Body of pancreas (tissue), 4 donors: ENCODE measurements around the gene FAM240A.

Source experiments
- CTCF ChIP-seq, 7 experiments: fragments of 450-650 bp in 4 of 7; fragments of 200-600 bp in 3 of 7; sonication (generic) in 3 of 7; IDR thresholded peaks; one replicate each; pipeline ENCODE4 v1.5.1; 2016 to 2019; ENCODE audit warnings: antibody characterized with exemption in 7 of 7
- POLR2A ChIP-seq, 3 donors: fragments of 450-650 bp; IDR thresholded peaks; one replicate each; pipeline ENCODE4 v1.6.1; 2016; ENCODE audit warnings: antibody characterized with exemption in 3 of 3, mild to moderate bottlenecking in 2 of 3

- no peak for TF ChIP-seq CTCF (IDR thresholded peaks at IDR 0.05)
- no peak for TF ChIP-seq POLR2A (IDR thresholded peaks at IDR 0.05)
Observed at GRCh38 chr3:46670000-46670890, 57.9 kb downstream of the FAM240A start.
